Endothelial cell of umbilical vein (primary cell): Measurements from ENCODE around the gene CSF2.

Experiments used
- POLR2A ChIP-seq: IDR thresholded peaks from 2 replicates; pipeline ENCODE4 v1.6.1; 2012; ENCODE audit warnings: low read depth, mild to moderate bottlenecking, control low read depth, low read length
- TF ChIP-seq, protein P1 (sequence below): IDR thresholded peaks from 2 replicates; pipeline ENCODE4 v1.6.1; 2011; ENCODE audit not compliant: insufficient read depth, insufficient read length

- TF ChIP-seq, protein P1, sequence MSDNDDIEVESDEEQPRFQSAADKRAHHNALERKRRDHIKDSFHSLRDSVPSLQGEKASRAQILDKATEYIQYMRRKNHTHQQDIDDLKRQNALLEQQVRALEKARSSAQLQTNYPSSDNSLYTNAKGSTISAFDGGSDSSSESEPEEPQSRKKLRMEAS, result no peak
- no peak for TF ChIP-seq POLR2A
Measured at GRCh38 chr5:132053483-132053882, 20.1 kb upstream of the CSF2 start.
